Lower leg skin (tissue), 4 donors: Measurements from ENCODE around the gene PDE3B. TPM values are rescaled to one million over a fixed set of nuclear protein-coding genes. Genes with fewer than 3 reads are reported as not detected.
"Not testable (repeated sequence)": the region's sequence is repeated elsewhere in the genome, so short reads cannot be mapped to it uniquely, and the experiment has no call there.

Experiments
- DNase-seq, 2 donors: peaks; one replicate each; pipeline ENCODE4 v3.0.0-alpha.2; 2019; ENCODE audit warnings: low spot score in 2 of 2
- H3K4me3 ChIP-seq: fragments of 200-600 bp; sonication (generic); 2 replicates; pipeline ENCODE4 v1.5.1; 2017; ENCODE audit warnings: mild to moderate bottlenecking, low read depth; ENCODE audit not compliant: poor library complexity, severe bottlenecking
- CTCF ChIP-seq, 3 donors: fragments of 450-650 bp; IDR thresholded peaks; one replicate each; pipeline ENCODE4 v1.5.1; 2016; ENCODE audit warnings: antibody characterized with exemption in 3 of 3, mild to moderate bottlenecking in 3 of 3, moderate library complexity in 2 of 3
- POLR2A ChIP-seq, 2 donors: fragments of 450-650 bp; IDR thresholded peaks; one replicate each; pipeline ENCODE4 v1.6.1; 2016 to 2017; ENCODE audit warnings: antibody characterized with exemption in 2 of 2, mild to moderate bottlenecking in 1 of 2, moderate library complexity in 1 of 2
- WGBS, 2 donors: methylation state at CpG; one replicate each; pipeline ENCODE4 v1.1.5; 2018; 5-methylcytosine and 5-hydroxymethylcytosine counted together
- intact Hi-C: fragments of 100-400 bp; cut with DNase I; formaldehyde crosslinking; loops from one replicate; pipeline ENCODE4 v1.15.0; 2023; ENCODE audit warnings: low total_unique reads
- total RNA-seq, 4 donors: library from RNA; depleted of rRNA; stranded (reverse); fragments of >200 nt; gene quantifications; one replicate each; pipeline ENCODE4 v1.1.0, GENCODE V29; 2016

The PDE3B gene
- total RNA-seq, 4 donors from 2014 or later, result 0.88 to 4.3 (median 2.1) TPM

GRCh38 chr11:14766585-14766984, 123.0 kb downstream of the PDE3B start:
- intact Hi-C loops, result no loop called here
- TF ChIP-seq POLR2A (IDR thresholded peaks at IDR 0.05) (no peak), CTCF (IDR thresholded peaks at IDR 0.05) (no peak)
- H3K4me3 ChIP-seq, result no peak overlapping the region

GRCh38 chr11:14768526-14769188, 125.1 kb downstream of the PDE3B start:
- TF ChIP-seq CTCF (IDR thresholded peaks at IDR 0.05) (no peak), POLR2A (IDR thresholded peaks at IDR 0.05) (no peak)
- no peak overlapping the region for H3K4me3 ChIP-seq
- intact Hi-C loops, result no loop called here
- WGBS, 2 donors, result 79 to 83% methylated on average over 2 of the region's 2 CpGs
- no peak for DNase-seq

More at GRCh38 chr11:14766585-14766984, 123.0 kb downstream of the PDE3B start:
- DNase-seq, result no peak

GRCh38 chr11:14773755-14774154, 130.2 kb downstream of the PDE3B start:
- no peak for TF ChIP-seq CTCF (IDR thresholded peaks at IDR 0.05)
- no peak for TF ChIP-seq POLR2A (IDR thresholded peaks at IDR 0.05)
- WGBS, 2 donors, result 35 to 50% methylated on average over 1 of the region's 1 CpG
- intact Hi-C loops, result no loop called here
- H3K4me3 ChIP-seq, result no peak overlapping the region
- DNase-seq, result no peak

- DNase-seq, result no peak
- WGBS, 2 donors, result 80 to 81% methylated on average over 3 of the region's 3 CpGs
- TF ChIP-seq POLR2A (IDR thresholded peaks at IDR 0.05), result no peak
- no peak for TF ChIP-seq CTCF (IDR thresholded peaks at IDR 0.05)
- intact Hi-C loops, result no loop called here
- H3K4me3 ChIP-seq, result no peak overlapping the region
These were observed 131.1 kb downstream of the PDE3B start for GRCh38 chr11:14774721-14775120.

- no peak for TF ChIP-seq POLR2A (IDR thresholded peaks at IDR 0.05)
- TF ChIP-seq CTCF (IDR thresholded peaks at IDR 0.05), result no peak
- intact Hi-C loops, result no loop called here
- DNase-seq, result no peak
- no peak overlapping the region for H3K4me3 ChIP-seq
These were observed 132.3 kb downstream of the PDE3B start for GRCh38 chr11:14775897-14776296.

GRCh38 chr11:14778460-14778859, 134.9 kb downstream of the PDE3B start:
- DNase-seq, H3K4me3 ChIP-seq, intact Hi-C loops: not testable (repeated sequence)
- WGBS, 2 donors, result 96 to 97% methylated on average over 8 of the region's 8 CpGs
